B cell (primary cell): Measurements from ENCODE around the gene SLC66A1. TPM values are rescaled to one million over a fixed set of nuclear protein-coding genes. Genes with fewer than 3 reads are reported as not detected.

Experiments
- ATAC-seq: fragments of 200-7000 bp; cut with Tn5 transposase; one replicate; pipeline ENCODE4 v1.10.0; 2021; ENCODE audit warnings: low read depth, mild to moderate bottlenecking, moderate number of reproducible peaks, moderate library complexity
- CTCF ChIA-PET: fragments of 350-600 bp; sonication (Branson Sonifier 250); formaldehyde crosslinking; loops from one replicate; lab custom pipeline; 2021; ENCODE audit warnings: antibody characterized with exemption, inconsistent platforms; lab: Charles Lee
- POLR2A ChIA-PET: fragments of 350-600 bp; sonication (Branson Sonifier 250); formaldehyde crosslinking; loops from one replicate; lab custom pipeline; 2021; ENCODE audit warnings: antibody characterized with exemption; lab: Charles Lee
- DNase-seq: peaks from one replicate; pipeline ENCODE4 v3.0.0; 2013
- H2AFZ ChIP-seq: 2 replicates; pipeline ENCODE4 v1.6.1; 2012; ENCODE audit warnings: mild to moderate bottlenecking, low read depth, low read length; ENCODE audit not compliant: insufficient read depth, poor library complexity, severe bottlenecking
- H3K27ac ChIP-seq, 2 donors: 1 replicate in 1 of 2; 2 replicates in 1 of 2; pipeline ENCODE4 v1.5.1; 2012 to 2013; ENCODE audit warnings: low read length in 2 of 2, mild to moderate bottlenecking in 2 of 2, moderate library complexity in 1 of 2
- H3K27me3 ChIP-seq, 4 experiments: fragments of 200-600 bp in 1 of 4; sonication (generic) in 1 of 4; replicated peaks in 1 of 4; 1 replicate in 2 of 4; 2 replicates in 2 of 4; pipeline versions ENCODE4 v1.6.1 to v1.7.0; 2013 to 2016; ENCODE audit warnings: low read length in 3 of 4, mild to moderate bottlenecking in 2 of 4, mixed read lengths in 1 of 4, moderate library complexity in 1 of 4; ENCODE audit not compliant: insufficient read depth in 4 of 4, control insufficient read depth in 3 of 4; ENCODE audit errors: control extremely low read depth in 1 of 4
- H3K36me3 ChIP-seq, 2 experiments: replicated peaks in 1 of 2; 1 replicate in 1 of 2; 2 replicates in 1 of 2; pipeline versions ENCODE4 v1.6.1 to v1.7.1; 2013; ENCODE audit warnings: low read length in 1 of 2; ENCODE audit not compliant: insufficient read depth in 2 of 2, control insufficient read depth in 1 of 2; ENCODE audit errors: control extremely low read depth in 1 of 2, extremely low read depth in 1 of 2
- H3K4me1 ChIP-seq, 2 donors: fragments of 200-600 bp in 1 of 2; sonication (generic) in 1 of 2; 1 replicate in 1 of 2; 2 replicates in 1 of 2; pipeline versions ENCODE4 v1.5.1 to v1.6.1; 2013 to 2017; ENCODE audit warnings: low read length in 2 of 2; ENCODE audit not compliant: control insufficient read depth in 2 of 2, insufficient read depth in 2 of 2
- H3K4me2 ChIP-seq: replicated peaks from 2 replicates; pipeline ENCODE3; 2012; ENCODE audit warnings: mild to moderate bottlenecking, low read depth, low read length; ENCODE audit not compliant: poor library complexity, severe bottlenecking
- H3K4me3 ChIP-seq, 5 experiments: fragments of 200-600 bp in 1 of 5; sonication (generic) in 1 of 5; 1 replicate in 3 of 5; 2 replicates in 2 of 5; pipeline versions ENCODE4 v1.5.1 to v1.7.0; 2011 to 2016; ENCODE audit warnings: low read length in 4 of 5, mild to moderate bottlenecking in 4 of 5, low read depth in 2 of 5, control low read depth in 1 of 5, moderate library complexity in 1 of 5; ENCODE audit not compliant: insufficient read depth in 1 of 5; ENCODE audit errors: control extremely low read depth in 1 of 5, extremely low read depth in 1 of 5
- H3K79me2 ChIP-seq: fragments of 200-600 bp; sonication (generic); one replicate; pipeline ENCODE4 v1.6.0; 2016; ENCODE audit warnings: low read length; ENCODE audit not compliant: control insufficient read depth, insufficient read depth
- H3K9ac ChIP-seq: fragments of 200-600 bp; sonication (generic); 2 replicates; pipeline ENCODE4 v1.6.1; 2017; ENCODE audit warnings: mild to moderate bottlenecking, low read length, moderate library complexity
- H3K9me3 ChIP-seq, 3 donors: one replicate each; pipeline versions ENCODE4 v1.6.1 to v1.7.1; 2013; ENCODE audit warnings: low read length in 2 of 3; ENCODE audit not compliant: control insufficient read depth in 2 of 3, insufficient read depth in 1 of 3; ENCODE audit errors: control extremely low read depth in 1 of 3
- H4K20me1 ChIP-seq: 2 replicates; pipeline ENCODE4 v1.6.0; 2012; ENCODE audit warnings: mild to moderate bottlenecking, low read length; ENCODE audit not compliant: insufficient read depth, control insufficient read depth, poor library complexity, severe bottlenecking
- H3K27ac Mint-ChIP-seq: one replicate; pipeline ENCODE4 v1.8.0; 2021; ENCODE audit warnings: mixed read lengths
- H3K27me3 Mint-ChIP-seq: one replicate; pipeline ENCODE4 v1.8.0; 2021; ENCODE audit warnings: mixed read lengths
- H3K4me1 Mint-ChIP-seq: one replicate; pipeline ENCODE4 v1.8.0; 2021; ENCODE audit warnings: mixed read lengths
- H3K4me3 Mint-ChIP-seq: one replicate; pipeline ENCODE4 v1.8.0; 2021; ENCODE audit warnings: mixed read lengths
- H3K9me3 Mint-ChIP-seq: one replicate; pipeline ENCODE4 v1.8.0; 2022; ENCODE audit warnings: mixed read lengths; ENCODE audit not compliant: insufficient read depth
- CTCF ChIP-seq: fragments of 200-600 bp; IDR thresholded peaks from one replicate; pipeline ENCODE4 v1.8.0; 2022; ENCODE audit warnings: antibody characterized with exemption, mild to moderate bottlenecking
- EZH2 ChIP-seq: IDR thresholded peaks from 2 replicates; pipeline ENCODE4 v1.6.1; 2012; ENCODE audit warnings: borderline replicate concordance, low read depth, mild to moderate bottlenecking, moderate library complexity, low read length; ENCODE audit not compliant: insufficient read depth, poor library complexity, severe bottlenecking
- WGBS: methylation state at CpG from one replicate; pipeline ENCODE4 v1.1.5; 2013; ENCODE audit warnings: missing lambda C conversion rate; ENCODE audit not compliant: insufficient coverage; 5-methylcytosine and 5-hydroxymethylcytosine counted together
- intact Hi-C: fragments of 100-400 bp; cut with micrococcal nuclease; formaldehyde crosslinking; loops from one replicate; pipeline ENCODE4 v1.10.0; 2022
- polyA plus RNA-seq: library from polyadenylated mRNA; depleted of rRNA; stranded (reverse); fragments of >200 nt; gene quantifications from 2 replicates; pipeline ENCODE4 v1.2.3, GENCODE V29; 2012
- total RNA-seq, 2 donors: library from RNA; stranded (reverse); fragments of 120-200 nt in 1 of 2; gene quantifications; 1 replicate in 1 of 2; 2 replicates in 1 of 2; pipeline versions ENCODE4 v1.2.3 to v1.2.4, GENCODE V29; 2013 to 2022

Gene SLC66A1
- total and polyA plus RNA-seq, 2 donors (not counting 1 experiment from before 2014, with no cell fraction given) = 24.4 to 26.8 TPM

GRCh38 chr1:19331262-19331878 lies 19.2 kb downstream of the SLC66A1 start:
- no peak overlapping the region for H3K27ac Mint-ChIP-seq
- WGBS = 88% methylated on average over 9 of the region's 13 CpGs
- Histone ChIP-seq H3K4me1 (no peaks in the 10 kb centered on the region), H3K9me3 (no peaks in the 10 kb centered on the region), H3K27me3 (no peaks in the 10 kb centered on the region), H4K20me1 (no peaks in the 10 kb centered on the region), H2AFZ (no peak overlapping the region), H3K4me3 (no peak overlapping the region), H3K36me3 (peaks cover 0 to 26% of the 10 kb centered on the region in 2 experiments), H3K9ac (no peak overlapping the region), H3K4me2 (no peak overlapping the region), H3K79me2 (peaks cover 1% of the 10 kb centered on the region), H3K27ac (no peak overlapping the region)
- ATAC-seq = no peak
- intact Hi-C loops = no loop called here
- POLR2A ChIA-PET = no interaction called here
- DNase-seq = no peak
- no peaks in the 10 kb centered on the region for H3K4me1 Mint-ChIP-seq
- no peaks in the 10 kb centered on the region for H3K27me3 Mint-ChIP-seq
- H3K9me3 Mint-ChIP-seq = no peaks in the 10 kb centered on the region
- H3K4me3 Mint-ChIP-seq = no peak overlapping the region
- TF ChIP-seq CTCF (no peak), EZH2 (no peak)
- CTCF ChIA-PET = no interaction called here

- Mint-ChIP-seq H3K4me1 (no peaks in the 10 kb centered on the region), H3K4me3 (no peak overlapping the region), H3K27me3 (no peaks in the 10 kb centered on the region), H3K27ac (no peak overlapping the region), H3K9me3 (no peaks in the 10 kb centered on the region)
- no peaks in the 10 kb centered on the region for H4K20me1 ChIP-seq
- WGBS = 87% methylated on average over 10 of the region's 12 CpGs
- no peak overlapping the region for H3K9ac ChIP-seq
- no peak for DNase-seq
- H2AFZ ChIP-seq = no peak overlapping the region
- peaks cover 0 to 20% of the 10 kb centered on the region in 2 experiments for H3K36me3 ChIP-seq
- H3K9me3 ChIP-seq = no peaks in the 10 kb centered on the region
- TF ChIP-seq EZH2 (no peak), CTCF (no peak)
- H3K4me1 ChIP-seq = no peaks in the 10 kb centered on the region
- no peaks in the 10 kb centered on the region for H3K27me3 ChIP-seq
- ChIA-PET CTCF (no interaction called here), POLR2A (no interaction called here)
- no peak for ATAC-seq
- intact Hi-C loops = no loop called here
- H3K27ac ChIP-seq = no peak overlapping the region
- H3K4me3 ChIP-seq = no peak overlapping the region
- H3K4me2 ChIP-seq = no peak overlapping the region
- no peaks in the 10 kb centered on the region for H3K79me2 ChIP-seq
Measured at GRCh38 chr1:19332832-19333231, 20.7 kb downstream of the SLC66A1 start.
